Measurements from ENCODE around the gene C11orf24. TPM values are rescaled to one million over a fixed set of nuclear protein-coding genes. Genes with fewer than 3 reads are reported as not detected.

C11orf24 gene
- total RNA-seq, 1 donor from 2014 or later, result 26.7 TPM

GRCh38 chr11:68297812-68298658, 26.3 kb upstream of the C11orf24 start:
- Histone ChIP-seq H3K9me3 (no peaks in the 10 kb centered on the region), H3K36me3 (no peaks in the 10 kb centered on the region), H3K27ac (no peak overlapping the region), H3K27me3 (no peaks in the 10 kb centered on the region), H3K4me1 (peaks cover 12% of the 10 kb centered on the region), H3K4me3 (no peak overlapping the region)
- peak; percentile 98 for TF ChIP-seq CTCF (IDR thresholded peaks at IDR 0.05)
- peak; percentile 99 for ATAC-seq
- intact Hi-C loops (cut with DNase I), result no loop called here
- peak; percentile 90 for DNase-seq

GRCh38 chr11:68297494-68297811, 25.7 kb upstream of the C11orf24 start:
- H3K4me3 ChIP-seq, result no peak overlapping the region

GRCh38 chr11:68297052-68297378, 25.2 kb upstream of the C11orf24 start:
- no peak overlapping the region for H3K27ac ChIP-seq
- TF ChIP-seq CTCF (IDR thresholded peaks at IDR 0.05), result no peak
- ATAC-seq (no peak), DNase-seq (no peak)
- H3K4me1 ChIP-seq, result peaks cover 10% of the 10 kb centered on the region
- intact Hi-C loops (cut with DNase I), result no loop called here
- no peaks in the 10 kb centered on the region for H3K9me3 ChIP-seq
- no peaks in the 10 kb centered on the region for H3K27me3 ChIP-seq
- H3K36me3 ChIP-seq, result no peaks in the 10 kb centered on the region
- no peak overlapping the region for H3K4me3 ChIP-seq

More at GRCh38 chr11:68297494-68297811, 25.7 kb upstream of the C11orf24 start:
- Histone ChIP-seq H3K27me3 (no peaks in the 10 kb centered on the region), H3K4me1 (peaks cover 10% of the 10 kb centered on the region), H3K27ac (no peak overlapping the region), H3K36me3 (no peaks in the 10 kb centered on the region), H3K9me3 (no peaks in the 10 kb centered on the region)
- ATAC-seq (no peak), DNase-seq (no peak)
- intact Hi-C loops (cut with DNase I), result no loop called here
- TF ChIP-seq CTCF (IDR thresholded peaks at IDR 0.05), result no peak

GRCh38 chr11:68296344-68297051, 24.7 kb upstream of the C11orf24 start:
- intact Hi-C loops (cut with DNase I), result no loop called here
- Histone ChIP-seq H3K27ac (no peak overlapping the region), H3K9me3 (no peaks in the 10 kb centered on the region), H3K4me1 (peaks cover 10% of the 10 kb centered on the region), H3K27me3 (no peaks in the 10 kb centered on the region), H3K4me3 (no peak overlapping the region), H3K36me3 (no peaks in the 10 kb centered on the region)
- TF ChIP-seq CTCF (IDR thresholded peaks at IDR 0.05), result no peak
- DNase-seq (no peak), ATAC-seq (no peak)

- intact Hi-C loops (cut with DNase I), result no loop called here
- H3K4me1 ChIP-seq, result peaks cover 10% of the 10 kb centered on the region
- no peak overlapping the region for H3K4me3 ChIP-seq
These were observed 24.2 kb upstream of the C11orf24 start for GRCh38 chr11:68295940-68296339.

More at GRCh38 chr11:68295940-68296339, 24.2 kb upstream of the C11orf24 start:
- TF ChIP-seq CTCF (IDR thresholded peaks at IDR 0.05), result no peak
- Histone ChIP-seq H3K27me3 (no peaks in the 10 kb centered on the region), H3K36me3 (no peaks in the 10 kb centered on the region), H3K9me3 (no peaks in the 10 kb centered on the region), H3K27ac (no peak overlapping the region)
- ATAC-seq, result no peak
- no peak for DNase-seq
